ENCODE results near the gene RALGAPA2. TPM values are rescaled to one million over a fixed set of nuclear protein-coding genes. Genes with fewer than 3 reads are reported as not detected.

The RALGAPA2 gene
- total RNA-seq, 6 experiments from 2014 or later, result 2.4 to 3.7 (median 3.2) TPM

GRCh38 chr20:20692587-20692986 is 19.9 kb downstream of the RALGAPA2 start:
- no peak for TF ChIP-seq CTCF (IDR thresholded peaks at IDR 0.05)
- H3K4me3 Mint-ChIP-seq, result no peak overlapping the region
- no peaks in the 10 kb centered on the region; the same call in 1 of the 2 replicates for H3K27me3 Mint-ChIP-seq (ENCODE audit: insufficient read depth)
- no peaks in the 10 kb centered on the region for H3K36me3 Mint-ChIP-seq (ENCODE audit: low read depth)
- no peak for DNase-seq
- H3K4me1 Mint-ChIP-seq (ENCODE audit: low read depth), result no peaks in the 10 kb centered on the region
- H3K9me3 Mint-ChIP-seq, result no peaks in the 10 kb centered on the region
- H3K27ac Mint-ChIP-seq, result no peak overlapping the region

- DNase-seq, result no peak
- no peak overlapping the region for H3K27ac Mint-ChIP-seq
- H3K4me3 Mint-ChIP-seq, result no peak overlapping the region
- no peak for TF ChIP-seq CTCF (IDR thresholded peaks at IDR 0.05)
- no peaks in the 10 kb centered on the region for H3K4me1 Mint-ChIP-seq (ENCODE audit: low read depth)
- no peaks in the 10 kb centered on the region for H3K27me3 Mint-ChIP-seq (ENCODE audit: insufficient read depth)
- no peaks in the 10 kb centered on the region for H3K9me3 Mint-ChIP-seq
- H3K36me3 Mint-ChIP-seq (ENCODE audit: low read depth), result no peaks in the 10 kb centered on the region
Observed at GRCh38 chr20:20691477-20692235, 20.8 kb downstream of the RALGAPA2 start.

GRCh38 chr20:20690676-20691476 is 21.6 kb downstream of the RALGAPA2 start:
- TF ChIP-seq CTCF (IDR thresholded peaks at IDR 0.05), result no peak
- no peak overlapping the region for H3K4me3 Mint-ChIP-seq
- no peaks in the 10 kb centered on the region for H3K36me3 Mint-ChIP-seq (ENCODE audit: low read depth)
- no peak for DNase-seq
- no peaks in the 10 kb centered on the region for H3K9me3 Mint-ChIP-seq
- no peaks in the 10 kb centered on the region for H3K27me3 Mint-ChIP-seq (ENCODE audit: insufficient read depth)
- no peaks in the 10 kb centered on the region for H3K4me1 Mint-ChIP-seq (ENCODE audit: low read depth)
- no peak overlapping the region for H3K27ac Mint-ChIP-seq

GRCh38 chr20:20687319-20687718 is 25.1 kb downstream of the RALGAPA2 start:
- H3K27ac Mint-ChIP-seq, result no peak overlapping the region
- H3K27me3 Mint-ChIP-seq (ENCODE audit: insufficient read depth), result peaks cover 2% of the 10 kb centered on the region
- DNase-seq, result no peak
- no peak overlapping the region for H3K4me3 Mint-ChIP-seq
- H3K36me3 Mint-ChIP-seq (ENCODE audit: low read depth), result no peaks in the 10 kb centered on the region
- H3K9me3 Mint-ChIP-seq, result no peaks in the 10 kb centered on the region
- no peak for TF ChIP-seq CTCF (IDR thresholded peaks at IDR 0.05)
- H3K4me1 Mint-ChIP-seq (ENCODE audit: low read depth), result no peaks in the 10 kb centered on the region

GRCh38 chr20:20685635-20686034 is 26.8 kb downstream of the RALGAPA2 start:
- Mint-ChIP-seq H3K36me3 (ENCODE audit: low read depth) (no peaks in the 10 kb centered on the region), H3K9me3 (no peaks in the 10 kb centered on the region), H3K4me3 (no peak overlapping the region), H3K27me3 (ENCODE audit: insufficient read depth) (peaks cover 2% of the 10 kb centered on the region), H3K27ac (no peak overlapping the region), H3K4me1 (ENCODE audit: low read depth) (no peaks in the 10 kb centered on the region)
- no peak for TF ChIP-seq CTCF (IDR thresholded peaks at IDR 0.05)
- no peak for DNase-seq
